ENCODE results near the gene SEC24B. TPM values are rescaled to one million over a fixed set of nuclear protein-coding genes. Genes with fewer than 3 reads are reported as not detected.
A peak's percentile ranks its signal among the peaks of the same experiment; 100 is the strongest.

Gene SEC24B
- 9.2 and 10.0 TPM in 2 replicates for total RNA-seq

DNA sequence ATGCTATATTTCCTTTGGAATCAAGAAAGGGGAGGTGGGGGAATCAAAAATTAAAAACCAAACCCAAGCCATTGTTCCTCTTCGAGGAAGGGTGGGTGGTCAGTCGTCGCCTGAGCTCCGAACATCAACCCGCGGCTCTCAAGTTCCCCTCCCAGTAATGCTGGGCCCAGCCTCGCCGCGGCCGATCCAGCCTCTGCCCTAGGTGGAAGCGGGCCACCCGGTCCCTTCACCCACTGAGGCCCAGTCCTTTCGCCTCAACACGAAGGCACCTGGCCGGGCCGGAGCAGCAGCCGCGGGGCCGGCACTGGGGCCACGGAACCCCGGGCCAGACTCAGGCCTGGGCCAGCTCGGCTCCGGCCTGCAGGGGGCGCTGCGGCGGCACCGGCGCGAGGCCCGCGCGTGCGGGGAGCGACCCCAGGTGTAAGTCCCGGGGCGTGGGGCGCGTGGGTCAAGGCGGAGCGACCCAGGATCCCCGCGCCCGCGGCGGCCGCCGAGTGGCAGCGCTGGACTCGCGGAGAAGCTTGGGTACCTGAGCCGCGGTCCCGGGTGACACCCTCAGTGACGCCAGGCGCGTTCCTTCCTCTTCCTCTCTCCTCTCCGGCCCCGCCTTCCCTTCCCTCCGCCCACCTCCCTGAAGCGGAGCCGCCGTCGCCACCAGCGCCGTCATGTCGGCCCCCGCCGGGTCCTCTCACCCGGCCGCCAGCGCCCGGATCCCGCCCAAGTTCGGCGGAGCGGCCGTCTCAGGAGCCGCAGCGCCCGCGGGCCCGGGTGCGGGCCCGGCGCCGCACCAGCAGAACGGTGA is at the start of gene SEC24B:
SEC24B (plus strand) TSS at position 611 of the 802 bp plus-strand sequence; CDS start at position 666, 55 bp downstream.
- TF ChIP-seq, protein P1, sequence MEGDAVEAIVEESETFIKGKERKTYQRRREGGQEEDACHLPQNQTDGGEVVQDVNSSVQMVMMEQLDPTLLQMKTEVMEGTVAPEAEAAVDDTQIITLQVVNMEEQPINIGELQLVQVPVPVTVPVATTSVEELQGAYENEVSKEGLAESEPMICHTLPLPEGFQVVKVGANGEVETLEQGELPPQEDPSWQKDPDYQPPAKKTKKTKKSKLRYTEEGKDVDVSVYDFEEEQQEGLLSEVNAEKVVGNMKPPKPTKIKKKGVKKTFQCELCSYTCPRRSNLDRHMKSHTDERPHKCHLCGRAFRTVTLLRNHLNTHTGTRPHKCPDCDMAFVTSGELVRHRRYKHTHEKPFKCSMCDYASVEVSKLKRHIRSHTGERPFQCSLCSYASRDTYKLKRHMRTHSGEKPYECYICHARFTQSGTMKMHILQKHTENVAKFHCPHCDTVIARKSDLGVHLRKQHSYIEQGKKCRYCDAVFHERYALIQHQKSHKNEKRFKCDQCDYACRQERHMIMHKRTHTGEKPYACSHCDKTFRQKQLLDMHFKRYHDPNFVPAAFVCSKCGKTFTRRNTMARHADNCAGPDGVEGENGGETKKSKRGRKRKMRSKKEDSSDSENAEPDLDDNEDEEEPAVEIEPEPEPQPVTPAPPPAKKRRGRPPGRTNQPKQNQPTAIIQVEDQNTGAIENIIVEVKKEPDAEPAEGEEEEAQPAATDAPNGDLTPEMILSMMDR (IDR thresholded peaks at IDR 0.05; ENCODE audit: insufficient read depth, low read length, severe bottlenecking) = peak; percentile 73
- peak within 1 kb of the TSS; percentile 80 for H3K4me3 ChIP-seq (ENCODE audit: low read depth, low read length)
- FAIRE-seq (no peak), DNase-seq (ENCODE audit: low read depth) (peak; percentile 59)
- H3K27me3 ChIP-seq (ENCODE audit: control insufficient read depth, insufficient read depth, low read length) = no peaks in the 10 kb centered on the region
- no peaks in the 10 kb centered on the region for H3K36me3 ChIP-seq (ENCODE audit: control insufficient read depth, insufficient read depth, low read length)

GRCh38 chr4:109383823-109384222 is 49.8 kb upstream of the SEC24B start:
- TF ChIP-seq, protein P1 (IDR thresholded peaks at IDR 0.05; ENCODE audit: insufficient read depth, low read length, severe bottlenecking) = no peak
- no peak for FAIRE-seq
- no peak overlapping the region for H3K4me3 ChIP-seq (ENCODE audit: low read depth, low read length)
- DNase-seq (ENCODE audit: low read depth) = no peak
- H3K36me3 ChIP-seq (ENCODE audit: control insufficient read depth, insufficient read depth, low read length) = no peaks in the 10 kb centered on the region
- H3K27me3 ChIP-seq (ENCODE audit: control insufficient read depth, insufficient read depth, low read length) = no peaks in the 10 kb centered on the region

DNA sequence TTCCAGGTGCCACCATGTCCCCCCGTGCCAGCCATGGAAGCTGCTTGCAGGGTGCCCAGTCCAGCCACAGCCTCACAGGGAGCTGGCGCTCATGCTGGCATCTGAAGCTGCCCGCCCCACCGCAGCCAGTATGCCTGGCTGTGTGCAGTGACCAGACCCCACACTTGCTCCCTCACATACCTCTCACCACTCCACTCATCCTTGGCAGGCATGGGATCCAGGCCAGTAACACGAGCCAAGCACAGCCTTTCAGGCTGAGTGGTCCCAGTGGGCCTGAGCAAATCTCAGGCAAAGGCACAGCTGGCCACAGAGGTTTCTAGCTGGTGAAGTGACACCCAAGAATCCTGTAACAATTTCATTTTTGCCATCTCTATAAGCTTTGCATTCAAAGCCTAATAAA is 48.4 kb upstream of the SEC24B start:
- Histone ChIP-seq H3K4me3 (ENCODE audit: low read depth, low read length) (no peak overlapping the region), H3K27me3 (ENCODE audit: control insufficient read depth, insufficient read depth, low read length) (no peaks in the 10 kb centered on the region), H3K36me3 (ENCODE audit: control insufficient read depth, insufficient read depth, low read length) (no peaks in the 10 kb centered on the region)
- no peak for DNase-seq (ENCODE audit: low read depth)
- TF ChIP-seq, protein P1 (IDR thresholded peaks at IDR 0.05; ENCODE audit: insufficient read depth, low read length, severe bottlenecking) = no peak
- no peak for FAIRE-seq

DNA sequence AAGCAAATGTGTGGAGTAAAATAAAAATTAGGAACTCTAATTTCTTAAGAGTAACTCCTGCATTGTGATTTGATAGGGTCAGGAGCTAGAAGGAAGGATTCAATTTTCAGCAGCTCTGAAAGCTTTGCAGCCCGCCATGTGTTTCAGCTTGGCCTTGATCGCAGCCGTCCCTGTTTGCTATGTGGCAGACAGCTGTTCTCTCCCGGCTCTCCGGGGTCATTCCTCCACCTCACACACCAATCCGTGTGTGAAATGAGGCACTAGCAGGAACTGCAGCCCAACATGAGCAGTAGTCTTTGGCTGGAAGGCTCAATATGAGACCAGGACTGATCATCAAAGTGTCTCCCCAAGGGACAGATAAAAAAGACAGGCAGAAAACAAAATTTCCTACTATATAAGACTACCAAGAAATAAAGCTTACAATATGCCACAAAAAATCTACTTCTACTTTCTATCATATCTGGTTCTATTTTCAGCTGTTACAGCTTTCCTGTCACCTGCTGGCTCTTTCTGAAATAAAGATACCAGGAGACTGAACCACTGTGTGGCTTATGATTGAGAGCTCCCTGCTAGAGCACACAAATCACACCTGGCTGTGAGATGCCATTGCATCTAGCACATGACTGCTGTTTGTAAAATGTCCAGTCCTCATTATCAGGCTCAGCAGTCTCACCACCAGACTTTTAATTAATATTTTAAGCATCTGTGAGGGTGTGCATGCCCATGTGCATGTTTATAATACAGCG is 44.1 kb upstream of the SEC24B start:
- TF ChIP-seq, protein P1 (IDR thresholded peaks at IDR 0.05; ENCODE audit: insufficient read depth, low read length, severe bottlenecking) = no peak
- no peaks in the 10 kb centered on the region for H3K36me3 ChIP-seq (ENCODE audit: control insufficient read depth, insufficient read depth, low read length)
- FAIRE-seq = no peak
- DNase-seq (ENCODE audit: low read depth) = no peak
- no peaks in the 10 kb centered on the region for H3K27me3 ChIP-seq (ENCODE audit: control insufficient read depth, insufficient read depth, low read length)
- H3K4me3 ChIP-seq (ENCODE audit: low read depth, low read length) = no peak overlapping the region

GRCh38 chr4:109390115-109390768 is 43.4 kb upstream of the SEC24B start:
- Histone ChIP-seq H3K4me3 (ENCODE audit: low read depth, low read length) (no peak overlapping the region), H3K36me3 (ENCODE audit: control insufficient read depth, insufficient read depth, low read length) (no peaks in the 10 kb centered on the region), H3K27me3 (ENCODE audit: control insufficient read depth, insufficient read depth, low read length) (no peaks in the 10 kb centered on the region)
- FAIRE-seq (no peak), DNase-seq (ENCODE audit: low read depth) (no peak)
- TF ChIP-seq, protein P1 (IDR thresholded peaks at IDR 0.05; ENCODE audit: insufficient read depth, low read length, severe bottlenecking) = no peak
